GM12865 (cell line): ENCODE results near the gene DOK7.

Source experiments
- DNase-seq: peaks from one replicate; pipeline ENCODE4 v3.0.0; 2010; ENCODE audit warnings: low read depth
- H3K4me3 ChIP-seq: 2 replicates; pipeline ENCODE4 v1.5.1; 2011; ENCODE audit warnings: mild to moderate bottlenecking, low read depth, low read length, control low read depth
- CTCF ChIP-seq: IDR thresholded peaks from 2 replicates; pipeline ENCODE4 v1.5.1; 2011; ENCODE audit warnings: low read length, control low read depth, low read depth, inconsistent platforms; ENCODE audit not compliant: insufficient read depth; ENCODE audit errors: missing control alignments

DOK7 gene

DNA sequence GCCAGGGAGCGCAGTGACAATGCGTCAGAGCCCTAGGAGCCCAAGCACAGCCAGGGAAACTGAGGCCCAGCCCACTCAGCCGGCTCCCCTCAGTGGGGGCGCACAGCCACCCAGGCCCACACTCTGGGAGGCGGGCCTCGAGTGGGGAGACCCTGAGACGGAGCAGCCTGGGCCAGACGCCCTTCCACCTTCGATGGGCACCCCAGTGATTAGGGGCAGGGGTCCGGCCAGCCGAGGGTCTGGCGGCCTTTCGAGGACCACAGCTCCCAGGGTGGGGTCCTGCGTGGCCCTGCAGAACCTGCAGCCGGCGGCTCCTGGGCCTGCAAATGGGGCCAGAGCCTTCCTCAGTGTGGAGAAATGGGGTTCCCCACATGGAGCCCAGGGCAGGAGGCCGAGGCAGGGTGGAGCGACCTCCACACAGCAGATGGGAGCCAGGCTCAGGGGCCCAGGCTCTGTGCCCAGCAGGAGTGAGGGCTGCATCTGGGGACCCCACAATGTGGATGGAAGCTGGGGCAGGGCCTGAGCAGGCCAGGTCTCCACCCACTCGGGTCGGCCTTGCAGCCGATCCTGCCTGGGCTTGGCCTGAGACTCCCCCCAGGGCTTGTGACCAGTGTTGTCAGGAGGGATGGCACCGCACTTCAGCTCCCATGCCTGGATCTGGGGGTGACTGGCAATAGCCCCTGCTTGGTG is 16.3 kb upstream of the DOK7 start:
- TF ChIP-seq CTCF = no peak
- no peak overlapping the region for H3K4me3 ChIP-seq
- DNase-seq = no peak

DNA sequence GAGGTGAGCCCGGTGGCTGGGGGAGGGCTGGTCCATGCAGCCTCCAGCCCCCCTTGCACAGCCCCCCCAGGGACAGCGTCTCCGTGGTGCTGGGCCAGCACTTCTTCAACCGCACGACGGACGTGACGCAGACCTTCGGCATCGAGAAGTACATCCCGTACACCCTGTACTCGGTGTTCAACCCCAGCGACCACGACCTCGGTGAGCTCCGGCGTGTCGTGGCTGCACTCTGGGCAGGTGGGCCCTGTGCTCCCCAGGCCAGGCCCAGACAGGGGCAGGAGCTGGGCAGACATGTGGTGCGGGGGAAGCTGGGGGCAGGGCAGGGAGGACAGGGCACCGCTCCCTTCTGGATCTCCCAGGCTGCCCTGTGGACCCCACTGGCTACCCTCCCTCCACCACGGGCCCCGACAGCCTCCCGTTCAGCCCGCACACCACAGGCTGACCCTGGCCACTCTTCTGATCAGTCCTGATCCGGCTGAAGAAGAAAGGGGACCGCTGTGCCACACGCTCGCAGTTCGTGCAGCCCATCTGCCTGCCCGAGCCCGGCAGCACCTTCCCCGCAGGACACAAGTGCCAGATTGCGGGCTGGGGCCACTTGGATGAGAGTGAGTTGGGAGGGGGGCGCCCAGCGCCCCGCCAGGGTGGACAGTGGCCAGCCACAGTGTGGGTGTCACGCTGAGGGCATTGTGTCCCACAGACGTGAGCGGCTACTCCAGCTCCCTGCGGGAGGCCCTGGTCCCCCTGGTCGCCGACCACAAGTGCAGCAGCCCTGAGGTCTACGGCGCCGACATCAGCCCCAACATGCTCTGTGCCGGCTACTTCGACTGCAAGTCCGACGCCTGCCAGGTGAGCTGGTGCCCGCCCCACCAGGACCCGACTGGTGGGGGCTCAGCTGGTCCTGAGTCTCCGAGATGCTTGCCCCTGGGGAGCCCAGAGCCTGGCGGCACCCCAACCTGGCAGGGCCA is 15.4 kb upstream of the DOK7 start:
- no peak for DNase-seq
- TF ChIP-seq CTCF = no peak

GRCh38 chr4:3449047-3449573 is 14.0 kb upstream of the DOK7 start:
- TF ChIP-seq CTCF = no peak
- no peak for DNase-seq
- no peak overlapping the region for H3K4me3 ChIP-seq

More for the DNA sequence above, 15.4 kb upstream of the DOK7 start:
- H3K4me3 ChIP-seq = no peak overlapping the region

- no peak overlapping the region for H3K4me3 ChIP-seq
- no peak for DNase-seq
- no peak for TF ChIP-seq CTCF
These were observed 13.3 kb upstream of the DOK7 start for GRCh38 chr4:3449574-3450534.

DNA sequence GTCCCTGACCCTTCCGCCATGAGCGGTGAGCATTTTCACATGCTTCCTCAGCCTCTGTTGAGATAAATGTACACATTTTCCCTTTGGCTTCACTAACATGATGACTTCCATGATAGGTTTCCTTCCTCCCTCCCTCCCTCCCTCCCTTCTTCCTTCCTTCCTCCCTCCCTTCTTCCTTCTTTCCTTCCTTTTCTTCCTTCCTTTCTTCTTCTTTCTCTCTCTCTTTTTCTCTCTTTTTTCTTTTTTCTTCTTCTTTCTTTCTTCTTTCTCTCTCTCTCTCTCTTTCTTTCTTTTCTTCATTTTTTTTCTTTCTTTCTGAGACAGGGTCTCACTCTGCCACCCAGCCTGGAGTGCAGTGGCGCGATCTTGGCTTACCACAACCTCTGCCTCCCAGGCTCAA is 12.5 kb upstream of the DOK7 start:
- no peak for TF ChIP-seq CTCF

GRCh38 chr4:3451956-3452355 is 11.2 kb upstream of the DOK7 start:
- TF ChIP-seq CTCF = no peak
- DNase-seq = no peak
- H3K4me3 ChIP-seq = no peak overlapping the region

More for the DNA sequence above, 12.5 kb upstream of the DOK7 start:
- no peak for DNase-seq
- no peak overlapping the region for H3K4me3 ChIP-seq
